Measurements from ENCODE around the gene CBFA2T3.

The CBFA2T3 gene

GRCh38 chr16:88966986-88967829, 9.8 kb downstream of the CBFA2T3 start:
- DNase-seq (ENCODE audit: low read depth): no peak
- H3K4me3 ChIP-seq (ENCODE audit: low read depth, low read length): no peak overlapping the region

- no peak overlapping the region for H3K4me3 ChIP-seq (ENCODE audit: low read depth, low read length)
- DNase-seq (ENCODE audit: low read depth): no peak
Observed at GRCh38 chr16:88965826-88966480, 11.1 kb downstream of the CBFA2T3 start.

GRCh38 chr16:88965411-88965810, 11.6 kb downstream of the CBFA2T3 start:
- no peak for DNase-seq (ENCODE audit: low read depth)
- no peak overlapping the region for H3K4me3 ChIP-seq (ENCODE audit: low read depth, low read length)

- DNase-seq (ENCODE audit: low read depth): no peak
- no peak overlapping the region for H3K4me3 ChIP-seq (ENCODE audit: low read depth, low read length)
Observed at GRCh38 chr16:88964636-88965035, 12.4 kb downstream of the CBFA2T3 start.

GRCh38 chr16:88963583-88963982, 13.4 kb downstream of the CBFA2T3 start:
- no peak overlapping the region for H3K4me3 ChIP-seq (ENCODE audit: low read depth, low read length)
- DNase-seq (ENCODE audit: low read depth): no peak

- H3K4me3 ChIP-seq (ENCODE audit: low read depth, low read length): no peak overlapping the region
- DNase-seq (ENCODE audit: low read depth): no peak
Observed at GRCh38 chr16:88962478-88963152, 14.4 kb downstream of the CBFA2T3 start.

- no peak for DNase-seq (ENCODE audit: low read depth)
- H3K4me3 ChIP-seq (ENCODE audit: low read depth, low read length): no peak overlapping the region
Observed at GRCh38 chr16:88961011-88961410, 16.0 kb downstream of the CBFA2T3 start.

GRCh38 chr16:88960516-88960915, 16.5 kb downstream of the CBFA2T3 start:
- no peak for DNase-seq (ENCODE audit: low read depth)
- no peak overlapping the region for H3K4me3 ChIP-seq (ENCODE audit: low read depth, low read length)

GRCh38 chr16:88959022-88959421, 18.0 kb downstream of the CBFA2T3 start:
- no peak overlapping the region for H3K4me3 ChIP-seq (ENCODE audit: low read depth, low read length)
- no peak for DNase-seq (ENCODE audit: low read depth)

GRCh38 chr16:88957887-88958577, 19.0 kb downstream of the CBFA2T3 start:
- no peak overlapping the region for H3K4me3 ChIP-seq (ENCODE audit: low read depth, low read length)
- no peak for DNase-seq (ENCODE audit: low read depth)

- no peak for DNase-seq (ENCODE audit: low read depth)
- H3K4me3 ChIP-seq (ENCODE audit: low read depth, low read length): no peak overlapping the region
Observed at GRCh38 chr16:88957433-88957767, 19.6 kb downstream of the CBFA2T3 start.

- H3K4me3 ChIP-seq (ENCODE audit: low read depth, low read length): no peak overlapping the region
- no peak for DNase-seq (ENCODE audit: low read depth)
Observed at GRCh38 chr16:88956546-88957432, 20.2 kb downstream of the CBFA2T3 start.

GRCh38 chr16:88955906-88956305, 21.1 kb downstream of the CBFA2T3 start:
- H3K4me3 ChIP-seq (ENCODE audit: low read depth, low read length): no peak overlapping the region
- DNase-seq (ENCODE audit: low read depth): no peak

GRCh38 chr16:88953003-88953690, 23.9 kb downstream of the CBFA2T3 start:
- no peak for DNase-seq (ENCODE audit: low read depth)
- no peak overlapping the region for H3K4me3 ChIP-seq (ENCODE audit: low read depth, low read length)

- no peak for DNase-seq (ENCODE audit: low read depth)
- H3K4me3 ChIP-seq (ENCODE audit: low read depth, low read length): no peak overlapping the region
Observed at GRCh38 chr16:88951989-88952388, 25.0 kb downstream of the CBFA2T3 start.

GRCh38 chr16:88951501-88951900, 25.5 kb downstream of the CBFA2T3 start:
- no peak overlapping the region for H3K4me3 ChIP-seq (ENCODE audit: low read depth, low read length)
- DNase-seq (ENCODE audit: low read depth): no peak

GRCh38 chr16:88948781-88949490, 28.1 kb downstream of the CBFA2T3 start:
- DNase-seq (ENCODE audit: low read depth): no peak
- H3K4me3 ChIP-seq (ENCODE audit: low read depth, low read length): no peak overlapping the region

GRCh38 chr16:88945473-88945872, 31.5 kb downstream of the CBFA2T3 start:
- DNase-seq (ENCODE audit: low read depth): no peak
- no peak overlapping the region for H3K4me3 ChIP-seq (ENCODE audit: low read depth, low read length)

Data from skeletal muscle cell (primary cell).